GM18526 (cell line): Measurements from ENCODE around the gene ABR.

Experiments used
- POLR2A ChIP-seq: IDR thresholded peaks from 3 replicates; pipeline ENCODE4 v1.6.1; 2011; ENCODE audit not compliant: insufficient read length; ENCODE audit errors: extremely low read depth

ABR gene

DNA sequence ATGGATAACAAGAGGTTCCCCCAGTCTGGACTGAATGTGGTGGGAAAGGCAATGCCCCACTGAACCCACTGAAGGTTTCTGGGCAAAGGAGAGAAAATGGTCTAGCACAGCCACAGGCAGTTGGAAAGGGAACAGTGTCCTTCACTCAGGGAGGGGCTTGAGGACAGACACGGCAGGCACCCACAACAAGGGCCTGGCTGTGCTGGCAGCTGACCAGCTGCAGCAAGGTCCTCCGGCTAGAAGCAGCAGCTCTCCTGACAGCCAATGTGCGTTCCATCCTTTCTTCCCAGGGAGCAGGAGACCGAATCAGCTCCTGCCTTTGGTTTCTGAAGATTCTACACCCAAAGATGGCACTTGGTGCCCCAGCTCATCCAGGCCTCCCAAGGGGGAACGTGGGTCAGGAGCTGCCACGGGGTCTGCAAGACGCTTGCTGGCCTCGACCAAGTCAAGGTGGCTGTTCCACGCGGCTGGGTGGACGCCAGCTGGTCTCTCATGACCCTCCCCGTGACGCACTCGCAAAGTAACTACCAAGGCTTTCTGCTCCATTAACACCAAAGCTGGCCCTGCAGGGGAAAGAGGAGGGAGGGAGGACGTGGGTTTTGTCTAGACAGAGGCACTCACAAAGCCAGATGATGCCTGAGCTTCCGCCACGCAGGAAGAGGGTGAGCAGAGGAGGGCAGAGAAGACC lies 11.1 kb downstream of the ABR start:
- no peak for TF ChIP-seq POLR2A

DNA sequence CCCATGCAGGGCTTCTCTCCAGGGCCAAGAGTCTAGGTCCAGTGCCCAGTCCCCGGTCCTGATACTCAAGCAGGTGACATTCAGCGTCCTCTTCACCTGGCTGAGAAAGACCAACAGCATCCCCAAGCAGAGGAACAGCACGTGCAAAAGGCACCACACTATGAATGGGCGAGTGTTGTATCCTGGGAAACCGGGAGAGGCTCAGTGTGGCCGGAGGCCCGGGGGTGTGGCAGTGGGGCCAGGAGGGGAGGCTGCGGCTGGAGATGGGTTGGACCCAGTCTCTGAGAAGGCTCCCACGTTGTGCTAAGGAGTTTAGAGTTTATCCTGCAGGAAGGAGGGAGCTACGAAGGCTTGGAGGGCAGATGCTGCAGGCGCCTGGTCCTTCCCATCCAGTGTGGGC lies 13.5 kb downstream of the ABR start:
- TF ChIP-seq POLR2A = no peak

DNA sequence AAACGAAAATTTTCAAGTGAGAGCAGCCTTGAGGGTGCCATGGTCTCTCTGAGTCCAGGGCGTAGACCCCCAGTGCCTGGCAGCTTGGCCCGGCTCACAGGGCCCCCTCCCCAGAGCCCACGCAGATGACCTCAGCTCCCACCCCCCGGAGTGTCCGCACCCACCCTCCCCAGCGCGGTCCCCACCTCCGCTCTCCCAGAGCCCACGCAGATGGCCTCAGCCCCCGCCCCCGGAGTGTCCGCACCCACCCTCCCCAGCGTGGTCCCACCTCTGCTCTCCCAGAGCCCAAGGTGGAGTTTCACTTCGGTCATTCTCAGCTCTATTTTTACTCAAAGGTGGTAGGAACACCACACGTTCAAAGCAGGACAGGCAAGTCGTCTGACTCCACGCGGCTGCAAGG lies 13.9 kb downstream of the ABR start:
- no peak for TF ChIP-seq POLR2A

DNA sequence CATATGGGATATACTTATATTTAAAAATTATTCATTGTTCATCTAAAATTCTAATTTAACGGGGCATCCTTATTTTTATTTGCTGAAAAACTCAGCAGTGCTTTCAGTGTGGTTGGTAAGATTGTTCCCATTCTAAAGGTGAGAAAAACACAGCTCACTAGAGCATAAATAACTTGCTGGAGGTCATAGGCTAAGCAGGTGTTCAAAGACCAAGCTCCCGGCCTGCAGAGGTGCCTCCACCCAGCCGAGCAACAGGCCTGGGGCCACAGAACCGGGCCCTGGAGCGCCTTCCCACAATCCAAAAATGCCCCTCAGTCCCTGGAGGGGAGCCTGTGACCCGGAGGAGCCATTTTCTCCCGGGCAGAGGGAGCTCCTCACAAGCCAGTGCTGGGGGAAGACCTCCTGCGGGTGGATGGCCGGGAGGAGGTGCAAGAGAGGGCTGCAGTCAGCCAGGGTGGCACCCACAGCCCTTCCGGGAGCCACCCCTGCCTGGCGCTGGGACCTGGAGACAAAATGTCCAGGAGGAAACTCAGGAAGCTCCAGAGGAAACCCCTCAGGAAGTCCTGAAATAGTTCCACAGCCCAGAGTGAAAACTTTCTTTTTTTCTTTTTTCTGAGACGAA lies 14.7 kb downstream of the ABR start:
- no peak for TF ChIP-seq POLR2A

DNA sequence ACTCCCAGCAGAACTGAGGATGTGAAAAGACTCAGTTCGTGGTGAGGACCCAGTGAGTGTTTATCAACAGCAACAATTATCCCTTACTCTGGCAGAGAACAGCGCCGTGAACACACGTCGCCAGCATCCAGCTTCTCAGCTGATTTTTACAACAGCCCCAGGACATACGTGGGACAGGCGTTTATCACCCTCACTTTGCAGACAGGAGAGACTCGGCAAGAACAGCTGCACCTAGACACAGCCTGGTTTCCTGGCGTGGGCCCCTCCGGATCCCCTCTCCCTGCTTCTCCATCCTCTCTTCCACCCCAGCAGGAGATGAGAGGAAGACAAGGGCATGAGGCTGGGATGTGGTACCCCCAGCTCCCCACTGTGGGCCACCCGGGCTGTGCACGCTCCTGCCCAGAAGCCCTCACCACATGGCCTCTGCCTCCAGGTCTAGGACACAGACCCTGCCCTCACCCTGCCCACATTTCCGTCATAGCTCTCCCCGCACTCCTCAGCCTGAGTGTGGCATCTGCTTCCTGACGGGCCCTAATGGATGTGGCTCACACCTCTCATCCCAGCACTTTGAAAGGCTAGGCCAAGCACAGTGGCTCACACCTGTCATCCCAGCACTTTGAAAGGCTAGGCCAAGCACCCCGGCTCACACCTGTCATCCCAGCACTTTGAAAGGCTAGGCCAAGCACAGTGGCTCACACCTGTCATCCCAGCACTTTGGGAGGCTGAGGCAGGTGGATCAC lies 17.5 kb downstream of the ABR start:
- no peak for TF ChIP-seq POLR2A

DNA sequence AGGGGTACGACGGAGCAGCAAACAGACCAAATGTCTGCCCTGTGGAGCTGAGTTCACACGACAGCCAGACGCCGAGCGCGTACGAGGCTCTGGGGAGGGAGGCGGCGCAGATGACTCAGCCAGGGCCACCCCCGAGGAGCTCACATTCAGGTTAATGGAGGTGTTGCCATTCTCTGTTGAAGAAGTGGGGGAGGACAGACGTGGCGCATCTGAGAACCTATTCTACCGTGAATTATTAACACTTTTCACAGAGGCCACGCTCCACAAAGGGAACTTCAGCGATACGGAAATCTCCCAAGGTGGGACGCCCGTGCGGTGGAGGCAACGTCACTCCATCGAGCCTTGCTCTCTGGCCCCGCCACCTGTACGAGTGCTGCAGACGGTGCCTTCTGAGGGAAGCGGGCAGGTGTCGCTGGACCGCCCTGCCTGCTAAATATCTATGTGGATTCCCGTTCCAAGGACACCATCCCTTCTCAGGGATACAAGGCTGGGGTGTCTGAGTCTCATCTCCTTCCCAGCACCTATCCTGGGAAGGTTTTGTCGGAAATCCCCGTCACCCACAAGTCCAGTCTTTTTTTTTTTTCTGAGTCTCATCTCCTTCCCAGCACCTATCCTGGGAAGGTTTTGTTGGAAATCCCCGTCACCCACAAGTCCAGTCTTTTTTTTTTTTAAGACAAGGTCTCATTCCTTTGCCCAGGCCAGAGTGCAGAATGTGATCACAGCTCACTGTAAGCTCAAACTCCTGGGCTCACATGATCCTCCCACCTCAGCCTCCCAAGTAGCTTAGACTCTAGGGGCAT lies 19.0 kb downstream of the ABR start:
- no peak for TF ChIP-seq POLR2A

DNA sequence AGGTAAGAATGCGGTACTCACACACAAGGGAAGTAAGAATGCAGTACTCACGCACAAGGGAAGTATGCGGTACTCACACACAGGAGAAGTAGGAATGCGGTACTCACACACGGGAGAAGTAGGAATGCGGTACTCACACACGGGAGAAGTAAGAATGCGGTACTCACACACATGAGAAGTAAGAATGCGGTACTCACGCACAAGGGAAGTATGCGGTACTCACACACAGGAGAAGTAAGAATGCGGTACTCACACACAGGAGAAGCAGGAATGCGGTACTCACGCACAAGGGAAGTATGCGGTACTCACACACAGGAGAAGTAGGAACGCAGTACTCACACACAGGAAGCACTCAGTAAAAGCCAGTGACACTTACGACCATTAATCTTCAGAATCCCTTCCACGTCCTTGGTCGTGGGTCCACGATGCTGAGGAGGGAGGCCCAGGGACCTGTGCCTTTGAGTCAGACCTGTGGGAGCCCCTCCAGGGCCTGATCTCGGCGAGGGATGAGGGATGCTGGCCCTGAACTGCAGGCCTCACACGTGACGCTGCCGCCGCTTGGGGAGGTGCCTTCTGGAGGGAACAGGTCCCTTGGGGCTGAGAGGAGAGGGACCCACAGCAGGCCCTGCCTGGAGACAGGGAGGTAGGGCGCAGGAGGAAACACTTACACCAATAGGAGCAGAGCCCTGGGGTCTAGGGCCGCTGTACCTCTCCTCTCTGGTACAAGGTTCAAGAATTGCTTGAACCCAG lies 20.2 kb downstream of the ABR start:
- TF ChIP-seq POLR2A = no peak

DNA sequence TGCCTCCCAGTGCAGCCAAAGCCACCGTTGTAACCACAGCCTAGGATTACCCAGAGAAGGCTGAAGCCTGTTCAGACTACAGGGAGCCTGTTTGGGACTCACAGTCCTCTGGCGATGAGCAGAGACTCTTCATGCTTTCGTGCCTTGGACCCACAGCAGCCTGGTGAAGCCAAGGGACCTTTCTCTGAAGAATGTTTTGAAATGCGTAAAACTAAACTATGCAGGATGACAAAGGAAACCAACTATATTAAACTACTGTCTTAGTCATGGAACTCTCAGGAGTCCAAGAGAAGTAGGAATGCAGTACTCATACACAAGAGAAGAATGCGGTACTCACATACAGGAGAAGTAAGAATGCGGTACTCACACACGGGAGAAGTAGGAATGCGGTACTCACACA lies 20.9 kb downstream of the ABR start:
- TF ChIP-seq POLR2A = no peak

DNA sequence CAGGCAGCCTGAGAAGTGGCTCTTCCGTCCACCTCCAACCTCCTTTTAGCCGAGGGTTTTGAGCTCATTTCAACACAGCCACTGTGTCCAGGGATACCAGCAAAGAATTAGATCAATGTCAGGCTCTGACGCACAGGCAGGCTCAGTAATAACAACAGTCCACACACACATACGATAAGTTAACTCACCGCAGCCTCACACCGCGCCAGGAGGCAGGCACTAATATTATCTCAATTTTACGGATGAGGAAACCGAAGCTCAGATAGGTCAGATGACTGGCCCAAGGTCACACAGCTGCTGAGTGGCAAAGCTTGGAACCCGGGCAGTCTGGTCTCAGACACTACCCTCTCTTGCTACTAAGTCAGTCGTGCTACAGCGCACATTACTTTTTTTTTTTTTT lies 22.9 kb downstream of the ABR start:
- TF ChIP-seq POLR2A = no peak

DNA sequence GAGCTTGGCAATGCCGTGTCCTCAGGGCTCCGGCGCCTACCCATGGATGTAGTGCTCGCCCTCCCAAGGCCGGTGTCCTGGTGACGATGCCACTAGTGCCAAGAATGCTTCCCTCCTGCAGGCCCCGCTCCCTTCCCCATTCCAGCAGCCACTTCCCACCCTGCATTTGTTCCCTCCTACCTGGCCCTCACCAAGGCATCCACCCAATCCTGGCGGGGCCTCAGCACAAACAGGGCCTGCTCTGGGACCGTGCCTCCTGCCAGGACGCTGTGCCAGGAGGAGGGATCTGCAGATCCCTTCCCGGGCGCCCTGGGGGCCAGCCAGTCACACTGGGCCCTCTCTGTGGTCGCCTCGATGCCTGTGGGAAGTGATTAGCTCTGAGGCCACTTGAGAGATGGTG lies 25.1 kb downstream of the ABR start:
- TF ChIP-seq POLR2A = no peak

DNA sequence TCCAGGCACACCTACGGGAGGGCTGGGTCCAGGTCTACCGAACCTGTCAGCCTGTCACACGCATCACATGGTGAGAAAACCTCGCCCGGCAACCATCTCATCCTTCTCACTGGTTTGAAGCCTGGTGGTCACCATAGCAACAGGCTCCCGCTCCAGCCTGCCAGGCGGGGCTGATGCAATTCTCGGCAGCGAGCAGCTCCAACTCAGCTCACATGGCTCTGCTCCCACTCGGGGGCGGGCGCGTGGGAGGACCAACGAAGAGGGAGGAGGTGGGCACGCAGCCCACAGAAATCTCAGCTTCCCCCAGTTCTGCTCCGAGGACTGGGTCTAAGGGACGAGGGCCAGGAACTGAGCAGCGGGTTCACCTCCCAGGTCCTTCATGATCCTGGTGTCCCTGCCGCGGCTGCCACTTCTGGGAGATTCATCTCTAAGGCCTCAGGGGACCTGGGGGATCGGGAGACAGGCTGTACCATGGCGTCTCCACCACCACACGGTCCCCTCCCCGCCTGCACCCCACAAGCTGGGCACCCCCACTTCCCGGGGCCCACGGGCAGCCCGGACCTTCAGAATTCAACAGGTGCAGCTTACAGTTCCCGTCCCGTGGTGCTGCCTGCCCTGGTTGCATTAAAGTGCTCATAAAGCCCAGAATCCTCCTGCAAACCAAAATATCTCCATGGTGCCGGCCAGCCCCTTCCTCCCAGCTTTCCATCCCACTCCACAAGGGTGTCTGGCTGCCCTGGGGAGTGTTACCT lies 25.8 kb downstream of the ABR start:
- no peak for TF ChIP-seq POLR2A

DNA sequence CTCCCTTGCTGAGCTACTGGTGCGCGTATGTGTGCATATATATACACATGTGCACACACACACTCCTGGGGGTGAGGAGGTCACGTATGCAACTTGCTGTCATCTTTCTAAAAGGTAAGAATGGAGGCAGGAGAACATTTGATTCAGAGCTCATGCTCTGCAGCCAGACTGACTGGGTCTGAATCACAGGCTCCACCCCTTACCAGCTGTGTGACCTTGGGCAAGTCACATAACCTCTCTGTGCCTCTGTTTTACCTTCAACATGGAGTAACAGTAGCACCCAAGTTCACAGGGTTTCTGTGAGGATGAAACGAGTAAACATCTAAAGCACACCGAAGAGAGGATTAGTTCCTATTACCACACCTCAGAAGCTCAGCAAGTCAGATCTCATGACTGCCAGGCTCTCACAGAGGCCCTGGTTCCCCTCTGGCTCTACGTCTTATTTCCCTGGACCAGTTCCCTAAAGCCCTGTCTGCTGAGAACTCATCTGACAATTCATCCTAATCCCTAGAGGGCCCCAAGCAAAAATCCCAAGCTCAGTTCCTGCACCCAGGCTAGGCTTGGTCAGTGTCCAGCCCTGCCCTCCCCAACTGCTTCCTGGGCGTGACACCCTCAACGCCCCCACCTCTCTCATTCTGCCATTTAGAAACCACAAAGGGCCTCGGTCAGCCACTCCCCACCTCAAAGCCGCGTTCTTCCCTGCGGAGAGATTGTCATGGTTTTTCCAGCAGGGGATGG lies 28.7 kb downstream of the ABR start:
- no peak for TF ChIP-seq POLR2A

DNA sequence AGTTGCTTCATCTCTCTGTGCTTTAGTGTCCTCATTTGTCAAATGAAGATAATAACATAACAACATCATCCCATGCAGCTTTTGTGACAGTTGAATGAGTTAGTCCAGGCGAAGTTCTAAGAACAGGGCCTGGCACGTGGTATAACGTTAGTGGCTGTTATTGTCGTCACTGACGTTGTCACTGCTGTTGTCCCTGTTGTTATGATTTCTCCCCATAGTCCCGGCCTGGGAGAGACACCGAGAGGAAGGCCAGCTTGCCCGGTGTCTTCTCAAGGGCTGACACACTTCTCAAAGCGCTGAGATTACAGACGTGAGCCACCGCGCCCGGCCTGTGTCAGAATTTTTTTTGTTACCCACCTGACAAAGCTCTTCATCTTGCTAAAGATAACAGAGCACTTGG lies 29.9 kb downstream of the ABR start:
- no peak for TF ChIP-seq POLR2A

DNA sequence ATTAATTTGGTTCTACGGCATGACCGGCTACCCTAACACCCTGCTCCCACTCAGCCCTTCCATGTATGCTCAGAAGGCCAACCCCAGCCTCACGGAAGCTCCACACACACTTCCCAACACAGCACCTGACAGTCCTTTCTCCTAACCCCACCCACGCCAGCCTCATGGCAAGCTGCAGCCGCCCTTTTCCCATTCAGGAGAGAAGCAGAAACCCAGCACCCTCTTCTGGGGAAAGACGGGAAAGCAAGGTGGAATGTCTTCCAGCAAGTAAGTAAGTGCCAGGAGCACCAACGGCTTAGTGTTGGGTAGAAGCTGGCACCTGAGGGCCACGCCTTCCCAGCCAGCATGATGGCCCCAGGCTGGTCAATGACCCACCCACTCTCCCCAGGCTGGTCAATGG lies 32.1 kb downstream of the ABR start:
- no peak for TF ChIP-seq POLR2A
